Nephron progenitor cell (in vitro differentiated cells): Measurements from ENCODE around the gene TLX3.

ENCODE experiments used
- DNase-seq: peaks from one replicate; pipeline ENCODE4 v3.0.0; 2021
- H3K27ac Mint-ChIP-seq: 2 replicates; pipeline ENCODE4 v1.8.0; 2021; ENCODE audit warnings: mild to moderate bottlenecking, moderate library complexity, mixed read lengths
- H3K27me3 Mint-ChIP-seq: 2 replicates; pipeline ENCODE4 v1.8.0; 2021; ENCODE audit warnings: mild to moderate bottlenecking, low read depth, mixed read lengths; ENCODE audit not compliant: poor library complexity
- H3K36me3 Mint-ChIP-seq: 2 replicates; pipeline ENCODE4 v1.8.0; 2021; ENCODE audit warnings: low read depth, mixed read lengths
- H3K4me1 Mint-ChIP-seq: 2 replicates; pipeline ENCODE4 v1.8.0; 2021; ENCODE audit warnings: mixed read lengths
- H3K4me3 Mint-ChIP-seq: 2 replicates; pipeline ENCODE4 v1.8.0; 2021; ENCODE audit warnings: mild to moderate bottlenecking, moderate library complexity, mixed read lengths
- H3K9me3 Mint-ChIP-seq: 2 replicates; pipeline ENCODE4 v1.8.0; 2021; ENCODE audit warnings: mild to moderate bottlenecking, moderate library complexity, mixed read lengths
- TF ChIP-seq, protein P1 (sequence below): fragments of 200-600 bp; sonication (generic); IDR thresholded peaks from 2 replicates; pipeline ENCODE4 v1.5.0; 2021; ENCODE audit warnings: antibody characterized with exemption

TLX3 gene

DNA sequence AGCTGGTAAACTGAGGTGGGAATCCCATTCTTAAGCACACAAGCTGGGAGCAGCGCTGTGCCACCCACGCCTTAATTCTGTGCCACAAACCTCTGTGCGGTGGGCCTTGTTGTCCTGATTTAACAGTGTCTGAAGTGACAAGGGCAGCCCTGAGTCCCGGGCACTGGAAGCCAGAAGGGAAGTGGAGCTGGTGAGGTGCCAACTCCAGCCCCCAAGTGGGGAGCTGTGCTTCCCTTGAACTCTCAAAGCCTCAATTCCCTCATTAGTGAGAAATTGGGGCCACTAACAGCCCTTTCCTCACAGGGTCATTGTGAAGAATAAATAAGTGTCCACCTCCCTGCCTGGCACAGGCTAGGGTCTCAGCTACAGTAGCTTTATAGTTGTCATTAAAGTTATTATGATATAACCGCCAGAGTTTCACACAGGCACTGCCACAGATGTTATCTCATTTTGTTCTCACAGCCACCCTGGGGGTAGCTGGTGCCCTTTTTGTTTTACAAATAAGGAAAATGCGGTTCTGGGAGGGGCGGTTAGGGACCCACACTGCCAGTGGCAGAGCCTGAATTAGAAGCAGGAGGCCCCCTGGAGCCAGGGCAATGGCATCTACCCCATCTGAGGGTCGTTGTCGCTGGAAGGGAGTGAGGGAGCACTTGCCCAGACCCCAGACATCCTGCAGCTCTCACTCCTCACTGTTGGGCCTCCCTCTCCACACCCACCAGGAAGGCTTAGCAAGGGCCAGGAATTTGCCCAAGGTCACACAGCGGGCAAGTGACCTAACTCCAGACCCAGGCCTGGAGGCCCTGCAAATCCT, 2.1 kb upstream of the TLX3 start:
- TF ChIP-seq, protein P1, sequence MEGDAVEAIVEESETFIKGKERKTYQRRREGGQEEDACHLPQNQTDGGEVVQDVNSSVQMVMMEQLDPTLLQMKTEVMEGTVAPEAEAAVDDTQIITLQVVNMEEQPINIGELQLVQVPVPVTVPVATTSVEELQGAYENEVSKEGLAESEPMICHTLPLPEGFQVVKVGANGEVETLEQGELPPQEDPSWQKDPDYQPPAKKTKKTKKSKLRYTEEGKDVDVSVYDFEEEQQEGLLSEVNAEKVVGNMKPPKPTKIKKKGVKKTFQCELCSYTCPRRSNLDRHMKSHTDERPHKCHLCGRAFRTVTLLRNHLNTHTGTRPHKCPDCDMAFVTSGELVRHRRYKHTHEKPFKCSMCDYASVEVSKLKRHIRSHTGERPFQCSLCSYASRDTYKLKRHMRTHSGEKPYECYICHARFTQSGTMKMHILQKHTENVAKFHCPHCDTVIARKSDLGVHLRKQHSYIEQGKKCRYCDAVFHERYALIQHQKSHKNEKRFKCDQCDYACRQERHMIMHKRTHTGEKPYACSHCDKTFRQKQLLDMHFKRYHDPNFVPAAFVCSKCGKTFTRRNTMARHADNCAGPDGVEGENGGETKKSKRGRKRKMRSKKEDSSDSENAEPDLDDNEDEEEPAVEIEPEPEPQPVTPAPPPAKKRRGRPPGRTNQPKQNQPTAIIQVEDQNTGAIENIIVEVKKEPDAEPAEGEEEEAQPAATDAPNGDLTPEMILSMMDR: no peak
- no peak for DNase-seq
- H3K9me3 Mint-ChIP-seq: no peaks in the 10 kb centered on the region
- H3K36me3 Mint-ChIP-seq: no peaks in the 10 kb centered on the region
- peaks cover 98% of the 10 kb centered on the region for H3K27me3 Mint-ChIP-seq
- H3K4me1 Mint-ChIP-seq: peaks cover 11% of the 10 kb centered on the region
- H3K4me3 Mint-ChIP-seq: peak overlapping the region; percentile 4
- H3K27ac Mint-ChIP-seq: no peak overlapping the region

DNA sequence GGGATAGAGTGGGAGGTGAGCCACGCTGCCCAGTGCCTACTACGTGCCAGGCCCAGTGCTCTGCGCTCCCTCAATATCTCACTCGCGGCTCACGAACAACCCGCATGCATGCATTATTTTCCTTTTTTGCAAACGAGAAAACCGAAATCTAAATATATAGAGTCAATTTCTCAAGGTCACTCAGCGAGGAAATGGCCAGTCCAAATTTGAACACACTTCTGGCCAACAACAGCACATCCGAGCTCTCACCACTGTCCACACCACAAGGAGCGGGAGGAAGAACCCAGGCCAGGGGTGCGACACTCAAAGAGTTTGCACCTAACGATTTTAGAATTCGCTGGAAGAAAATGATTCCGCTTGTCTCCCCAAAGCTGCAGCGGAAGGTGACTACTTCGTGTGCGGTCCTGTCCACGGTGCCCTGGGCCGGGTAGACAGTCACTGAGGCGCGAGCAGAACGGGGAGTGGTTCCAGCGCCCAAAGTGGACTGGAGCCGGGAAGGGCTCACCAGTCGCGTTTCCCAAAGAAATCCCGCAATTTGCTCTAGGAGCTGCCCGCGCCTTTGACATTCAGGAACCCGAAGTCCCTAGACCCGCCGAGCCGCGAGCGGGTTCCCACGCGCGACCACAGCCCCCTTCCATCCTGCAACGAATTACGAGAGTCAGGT, 1.1 kb upstream of the TLX3 start:
- Mint-ChIP-seq H3K27me3 (peaks cover 98% of the 10 kb centered on the region), H3K27ac (no peak overlapping the region), H3K36me3 (no peaks in the 10 kb centered on the region), H3K4me3 (peak overlapping the region; percentile 4), H3K4me1 (peaks cover 14% of the 10 kb centered on the region), H3K9me3 (no peaks in the 10 kb centered on the region)
- peak; percentile 15 for DNase-seq
- TF ChIP-seq, protein P1: no peak

DNA sequence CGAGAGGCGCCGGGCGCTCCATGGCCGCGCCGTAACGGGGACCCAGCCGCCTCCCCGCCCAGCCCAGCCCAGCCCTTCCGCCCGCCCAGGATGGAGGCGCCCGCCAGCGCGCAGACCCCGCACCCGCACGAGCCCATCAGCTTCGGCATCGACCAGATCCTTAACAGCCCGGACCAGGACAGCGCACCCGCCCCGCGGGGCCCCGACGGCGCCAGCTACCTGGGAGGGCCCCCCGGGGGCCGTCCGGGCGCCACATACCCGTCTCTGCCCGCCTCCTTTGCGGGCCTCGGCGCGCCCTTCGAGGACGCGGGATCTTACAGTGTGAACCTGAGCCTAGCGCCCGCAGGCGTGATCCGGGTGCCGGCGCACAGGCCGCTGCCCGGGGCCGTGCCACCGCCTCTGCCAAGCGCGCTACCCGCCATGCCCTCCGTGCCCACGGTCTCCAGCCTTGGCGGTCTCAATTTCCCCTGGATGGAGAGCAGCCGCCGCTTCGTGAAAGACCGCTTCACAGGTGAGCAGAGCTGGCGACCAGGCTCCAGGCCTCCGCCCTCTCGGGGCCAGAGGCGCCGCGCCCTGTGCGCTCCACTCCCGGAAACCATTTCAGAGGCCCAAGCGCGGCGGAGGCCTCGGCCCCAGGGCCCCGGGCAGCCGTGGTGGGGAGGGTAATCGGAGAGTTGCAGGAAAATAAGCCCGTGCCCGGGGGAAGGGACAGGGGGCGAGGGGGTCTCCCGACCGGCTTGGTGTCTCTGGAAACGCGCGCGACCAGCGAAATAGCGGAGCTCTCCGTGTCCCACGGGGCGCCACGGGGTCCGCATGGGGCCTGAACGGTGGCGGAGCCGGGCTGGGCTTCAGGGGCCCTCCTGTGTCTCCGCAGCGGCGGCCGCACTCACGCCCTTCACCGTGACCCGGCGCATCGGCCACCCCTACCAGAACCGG, 496 bp downstream of the TLX3 start:
- peaks cover 18% of the 10 kb centered on the region for H3K4me1 Mint-ChIP-seq
- H3K36me3 Mint-ChIP-seq: no peaks in the 10 kb centered on the region
- peaks cover 98% of the 10 kb centered on the region for H3K27me3 Mint-ChIP-seq
- no peaks in the 10 kb centered on the region for H3K9me3 Mint-ChIP-seq
- TF ChIP-seq, protein P1: no peak
- no peak overlapping the region for H3K4me3 Mint-ChIP-seq
- peak; percentile 39 for DNase-seq
- H3K27ac Mint-ChIP-seq: no peak overlapping the region

DNA sequence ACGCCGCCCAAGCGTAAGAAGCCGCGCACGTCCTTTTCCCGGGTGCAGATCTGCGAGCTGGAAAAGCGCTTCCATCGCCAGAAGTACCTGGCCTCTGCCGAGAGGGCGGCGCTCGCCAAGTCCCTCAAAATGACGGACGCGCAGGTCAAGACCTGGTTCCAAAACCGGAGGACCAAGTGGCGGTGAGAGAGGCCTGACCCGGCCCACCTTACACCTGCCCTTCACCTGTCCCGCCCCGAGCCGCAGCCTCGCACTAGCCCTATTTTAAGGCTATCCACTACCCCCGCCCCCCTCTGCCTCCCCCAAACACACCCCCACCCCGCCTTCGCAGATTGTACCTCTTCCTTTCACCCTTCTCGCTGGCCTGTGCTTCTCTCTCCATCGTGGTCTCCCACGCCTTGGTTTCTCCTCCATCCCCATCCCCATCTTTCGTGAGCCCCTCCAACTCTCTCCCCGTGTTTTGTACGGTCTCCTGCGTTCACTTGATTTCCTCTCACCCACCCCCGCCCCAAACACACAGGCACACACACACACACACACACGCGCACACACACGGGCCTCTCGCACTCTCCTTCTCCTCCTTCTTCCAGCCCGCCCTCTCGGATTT, 1.3 kb downstream of the TLX3 start:
- DNase-seq: peak; percentile 42

DNA sequence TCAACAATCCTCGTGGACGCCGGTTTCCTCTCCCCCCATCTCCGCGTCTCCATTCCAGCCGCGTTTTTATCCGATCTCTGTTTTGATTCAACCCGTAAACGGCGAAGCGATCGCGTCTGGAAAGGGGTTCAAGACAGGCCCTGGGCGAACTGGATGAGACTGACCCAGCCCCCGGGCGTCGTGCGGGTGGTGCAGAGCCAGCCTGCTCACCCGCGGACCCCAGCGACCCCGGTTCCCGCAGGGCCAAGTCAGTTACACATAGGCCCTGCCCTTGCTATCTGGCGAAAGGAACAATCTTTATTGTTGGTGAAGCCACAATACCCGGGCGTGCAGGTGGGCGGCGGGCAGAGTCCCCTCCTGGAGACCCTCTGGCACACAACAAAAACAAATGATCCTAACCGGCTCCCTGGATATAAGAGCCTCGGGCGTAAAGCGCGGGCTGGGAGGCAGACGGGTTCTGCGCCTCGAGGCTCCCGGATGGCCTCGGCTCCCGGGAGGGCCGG, 1.8 kb downstream of the TLX3 start:
- no peaks in the 10 kb centered on the region for H3K36me3 Mint-ChIP-seq
- DNase-seq: peak; percentile 29
- H3K4me1 Mint-ChIP-seq: peaks cover 18% of the 10 kb centered on the region
- no peak overlapping the region for H3K27ac Mint-ChIP-seq
- H3K4me3 Mint-ChIP-seq: peak overlapping the region; percentile 61
- TF ChIP-seq, protein P1: no peak
- H3K27me3 Mint-ChIP-seq: peaks cover 98% of the 10 kb centered on the region
- no peaks in the 10 kb centered on the region for H3K9me3 Mint-ChIP-seq

More for the DNA sequence above, 1.3 kb downstream of the TLX3 start:
- H3K9me3 Mint-ChIP-seq: no peaks in the 10 kb centered on the region
- peak overlapping the region; percentile 61 for H3K4me3 Mint-ChIP-seq
- H3K36me3 Mint-ChIP-seq: no peaks in the 10 kb centered on the region
- TF ChIP-seq, protein P1: peak; percentile 45
- no peak overlapping the region for H3K27ac Mint-ChIP-seq
- H3K27me3 Mint-ChIP-seq: peaks cover 98% of the 10 kb centered on the region
- peaks cover 18% of the 10 kb centered on the region for H3K4me1 Mint-ChIP-seq
